T follicular helper cell (primary cell): Measurements from ENCODE around the gene GET4.
"Not testable (repeated sequence)": the region's sequence is repeated elsewhere in the genome, so short reads cannot be mapped to it uniquely, and the experiment has no call there.

Experiments used
- DNase-seq: peaks from one replicate; pipeline ENCODE4 v3.0.0-alpha.2; 2020; ENCODE audit warnings: low read depth

GET4 gene

GRCh38 chr7:930975-931758 lies 54.8 kb downstream of the GET4 start:
- DNase-seq = no peak

GRCh38 chr7:931871-932650 lies 55.7 kb downstream of the GET4 start:
- no peak for DNase-seq

DNA sequence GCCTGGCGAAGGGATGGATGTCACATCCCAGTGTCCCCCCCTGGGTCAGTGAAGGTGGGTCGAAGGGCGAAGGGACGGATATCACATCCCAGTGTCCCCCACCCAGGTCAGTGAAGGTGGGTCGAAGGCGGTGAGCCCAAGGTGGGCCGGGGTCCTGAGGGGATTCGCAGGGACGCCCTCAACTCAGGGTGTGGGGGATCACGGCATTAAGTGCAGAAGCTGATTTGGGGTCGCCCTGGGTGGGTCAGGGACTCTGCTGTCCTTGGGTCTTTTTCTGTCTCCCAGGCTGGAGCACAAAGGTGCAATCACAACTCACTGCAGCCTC lies 56.3 kb downstream of the GET4 start:
- no peak for DNase-seq

- no peak for DNase-seq
Measured at GRCh38 chr7:934469-935163, 58.3 kb downstream of the GET4 start.

GRCh38 chr7:935164-935873 lies 59.0 kb downstream of the GET4 start:
- no peak for DNase-seq

GRCh38 chr7:935874-936385 lies 59.6 kb downstream of the GET4 start:
- DNase-seq = no peak

DNA sequence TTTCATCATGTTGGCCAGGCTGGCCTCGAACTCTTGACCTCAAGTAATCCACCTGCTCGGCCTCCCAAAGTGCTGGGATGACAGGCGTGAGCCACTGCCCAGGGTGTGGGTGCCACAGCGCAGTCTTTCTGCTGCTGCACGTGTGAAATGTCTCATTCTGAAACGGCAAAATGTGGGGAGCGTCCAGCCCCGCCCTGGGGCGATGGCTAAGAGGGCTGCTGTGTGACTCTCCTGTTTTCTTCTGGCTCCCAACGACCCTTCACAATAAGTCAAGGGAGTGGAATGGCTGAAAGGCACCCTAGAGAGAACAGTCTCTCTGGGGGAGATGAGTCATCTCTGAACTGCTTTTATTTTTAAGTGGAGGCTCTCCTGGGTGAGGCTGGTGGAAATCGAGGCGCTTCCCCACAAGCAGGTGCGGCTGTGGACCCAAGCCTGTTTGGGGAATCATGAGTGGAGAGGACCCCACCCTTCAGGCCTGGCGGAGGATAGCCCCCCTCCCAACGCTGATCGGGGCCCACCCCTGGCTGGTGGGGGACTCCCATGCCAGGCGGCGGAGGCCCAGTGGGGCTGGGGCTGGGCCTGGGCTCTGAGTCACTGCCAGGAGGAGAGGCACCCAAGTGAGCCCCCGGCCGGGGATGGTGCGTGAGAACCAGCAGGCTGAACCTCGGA lies 60.2 kb downstream of the GET4 start:
- no peak for DNase-seq

GRCh38 chr7:937856-938484 lies 61.6 kb downstream of the GET4 start:
- DNase-seq = no peak

DNA sequence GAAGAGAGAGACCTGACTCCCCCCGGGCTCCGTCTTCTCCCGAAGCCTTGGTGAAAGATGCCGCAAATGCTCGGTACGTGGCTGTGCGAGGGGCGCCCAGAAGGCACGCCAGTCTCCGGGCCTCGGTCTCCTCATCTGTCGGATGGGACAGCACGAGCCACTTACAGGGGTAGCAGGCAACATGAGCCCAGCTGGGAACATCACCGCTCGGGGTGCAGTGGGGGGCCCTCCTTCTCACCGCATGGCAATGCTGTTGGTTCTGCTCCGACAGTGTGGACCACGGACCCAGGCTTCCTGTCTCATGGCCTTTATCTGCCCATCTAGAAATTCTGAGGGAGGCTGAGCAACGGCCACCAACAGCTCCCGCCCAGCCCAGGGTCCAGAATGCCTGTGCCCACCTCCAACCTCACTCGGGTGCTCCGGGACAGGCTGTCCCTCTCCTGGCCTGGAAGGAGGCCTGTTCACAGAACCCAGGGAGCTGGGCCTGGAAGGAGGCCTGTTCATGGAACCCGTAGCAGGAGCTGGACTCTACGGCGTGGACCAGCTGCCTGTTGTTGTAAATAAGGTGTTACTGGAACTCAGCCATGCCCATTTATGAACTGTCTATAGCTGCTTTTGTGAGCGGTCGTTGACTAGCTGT lies 62.3 kb downstream of the GET4 start:
- no peak for DNase-seq

DNA sequence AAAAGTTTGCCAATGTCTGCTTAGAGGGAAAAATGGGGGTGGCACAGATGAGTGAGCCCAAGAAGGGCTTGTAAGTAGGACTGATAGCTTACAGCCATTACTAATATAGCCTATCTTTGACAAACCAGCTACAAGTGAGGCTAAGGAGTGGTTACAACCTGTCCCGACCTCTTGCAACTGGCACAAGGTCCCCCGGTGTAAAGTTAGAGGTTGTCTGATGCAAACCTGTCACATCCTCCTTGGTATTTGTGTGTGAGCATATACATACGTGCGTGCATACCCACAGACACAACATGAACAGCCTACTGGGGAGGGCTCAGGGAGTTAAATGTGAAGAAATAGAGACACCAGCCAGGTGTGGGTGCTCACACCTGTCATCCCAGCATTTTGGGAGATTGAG lies 63.5 kb downstream of the GET4 start:
- DNase-seq = no peak

DNA sequence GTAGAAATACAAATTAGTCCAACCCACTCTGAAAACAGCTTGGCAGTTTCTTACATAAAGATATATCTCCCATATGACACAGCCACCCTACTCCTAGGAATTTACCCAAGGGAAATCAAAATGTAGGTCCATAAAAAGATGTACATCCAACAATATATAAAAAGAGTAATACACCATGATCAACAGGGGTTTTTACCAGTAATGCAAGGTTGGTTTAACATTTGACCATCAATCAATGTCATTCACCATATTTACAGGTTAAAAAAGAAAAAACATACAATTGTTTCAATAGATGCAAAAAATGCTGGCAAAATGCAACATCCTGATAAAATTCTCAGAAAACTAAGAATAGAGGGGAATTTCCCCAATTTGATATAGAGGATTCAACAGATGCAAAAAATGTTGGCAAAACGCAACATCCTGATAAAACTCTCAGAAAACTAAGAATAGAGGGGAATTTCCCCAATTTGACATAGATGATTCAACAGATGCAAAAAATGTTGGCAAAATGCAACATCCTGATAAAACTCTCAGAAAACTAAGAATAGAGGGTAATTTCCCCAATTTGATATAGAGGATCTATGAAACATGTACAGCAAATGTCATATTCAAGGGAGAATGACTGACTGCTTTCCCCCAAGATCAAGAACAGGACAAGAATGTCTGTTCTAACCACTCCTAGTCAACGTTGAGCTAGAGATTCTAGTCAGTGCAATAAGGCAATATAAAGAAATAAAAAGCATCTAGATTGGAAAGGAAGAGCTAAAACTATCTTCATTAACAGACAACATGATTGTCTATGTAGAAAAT lies 64.5 kb downstream of the GET4 start:
- no peak for DNase-seq

DNA sequence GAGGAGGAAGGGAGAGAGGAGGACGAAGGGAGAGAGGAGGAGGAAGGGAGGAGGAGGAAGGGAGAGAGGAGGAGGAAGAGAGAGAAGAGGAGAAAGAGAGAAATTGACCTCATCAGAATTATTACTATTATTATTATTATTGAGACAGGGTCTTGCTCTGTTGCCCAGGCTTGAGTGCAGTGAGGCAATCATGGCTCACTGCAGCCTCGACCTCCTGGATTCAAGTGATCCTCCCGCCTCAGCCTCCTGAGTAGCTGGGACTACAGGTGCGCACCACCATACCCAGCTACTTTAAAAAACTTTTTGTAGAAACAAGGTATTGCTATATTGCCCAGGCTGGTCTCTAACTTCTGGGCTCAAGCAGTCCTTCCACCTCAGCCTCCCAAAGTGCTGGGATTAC lies 67.4 kb downstream of the GET4 start:
- not testable (repeated sequence) for DNase-seq

DNA sequence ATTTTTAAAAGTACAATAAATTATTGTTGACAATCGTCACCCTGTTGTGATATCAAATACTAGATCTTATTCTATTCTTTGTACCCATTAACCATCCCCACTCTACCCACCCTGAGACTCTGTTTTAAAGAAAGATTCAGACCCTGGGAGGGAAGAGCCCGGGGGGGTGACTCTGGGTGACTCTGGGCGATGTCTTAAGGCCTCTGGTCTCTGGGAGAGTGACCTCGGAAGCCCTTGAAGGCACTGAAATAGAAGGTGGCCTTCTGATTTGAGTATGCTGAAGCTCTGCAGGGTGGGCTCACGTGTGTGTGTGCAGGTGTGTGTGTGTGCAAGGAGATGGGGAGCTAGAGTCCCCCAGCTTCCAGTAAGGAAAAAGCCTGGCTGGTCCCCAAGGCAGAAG lies 68.4 kb downstream of the GET4 start:
- no peak for DNase-seq

DNA sequence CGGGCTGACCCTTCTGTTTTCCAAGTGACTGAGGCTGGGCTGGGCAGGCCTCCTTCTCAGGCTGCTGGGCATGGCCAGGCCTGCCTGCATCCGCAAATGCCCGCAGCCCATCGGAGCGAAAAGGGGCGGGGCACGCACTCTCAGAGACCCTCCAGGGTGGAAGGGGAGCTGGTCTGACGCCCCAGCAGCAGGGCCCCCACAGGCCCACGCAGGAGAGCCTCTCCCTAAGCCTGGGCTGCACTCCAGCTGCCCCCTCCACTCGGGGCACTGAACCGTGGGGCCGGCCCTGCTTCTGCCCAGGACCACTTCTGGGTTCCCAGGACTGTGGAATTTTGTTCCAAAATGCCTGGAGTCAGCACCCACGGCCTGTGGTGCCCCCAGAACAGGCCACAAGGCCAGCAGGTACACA lies 68.8 kb downstream of the GET4 start:
- DNase-seq = no peak

GRCh38 chr7:945556-946255 lies 69.4 kb downstream of the GET4 start:
- no peak for DNase-seq
